Ishikawa (cell line): ENCODE data around the gene ERBB3.

ENCODE experiments used
- CEBPB ChIP-seq: IDR thresholded peaks from 2 replicates; pipeline ENCODE4 v1.6.1; 2012
- CREB1 ChIP-seq: IDR thresholded peaks from 2 replicates; pipeline ENCODE4 v1.6.1; 2012; ENCODE audit warnings: low read depth
- EGR1 ChIP-seq: IDR thresholded peaks from 2 replicates; pipeline ENCODE4 v1.6.1; 2012
- EP300 ChIP-seq: IDR thresholded peaks from 2 replicates; pipeline ENCODE4 v1.6.1; 2012; ENCODE audit warnings: borderline replicate concordance
- FOXM1 ChIP-seq: IDR thresholded peaks from 2 replicates; pipeline ENCODE4 v1.6.1; 2012; ENCODE audit warnings: low read depth, borderline replicate concordance
- MAX ChIP-seq: IDR thresholded peaks from 2 replicates; pipeline ENCODE4 v1.6.1; 2012
- NFIC ChIP-seq: IDR thresholded peaks from 2 replicates; pipeline ENCODE4 v1.6.1; 2012
- RAD21 ChIP-seq: IDR thresholded peaks from 2 replicates; pipeline ENCODE4 v1.6.1; 2012; ENCODE audit warnings: low read depth
- REST ChIP-seq: IDR thresholded peaks from 2 replicates; pipeline ENCODE4 v1.6.1; 2012; ENCODE audit warnings: low read depth, mild to moderate bottlenecking
- TAF1 ChIP-seq: IDR thresholded peaks from 2 replicates; pipeline ENCODE4 v1.6.1; 2012; ENCODE audit warnings: low read depth, mild to moderate bottlenecking
- TCF12 ChIP-seq: IDR thresholded peaks from 2 replicates; pipeline ENCODE4 v1.6.1; 2012; ENCODE audit warnings: low read depth
- TEAD4 ChIP-seq: IDR thresholded peaks from 2 replicates; pipeline ENCODE4 v1.6.1; 2012
- USF1 ChIP-seq: IDR thresholded peaks from 2 replicates; pipeline ENCODE4 v1.6.1; 2012
- YY1 ChIP-seq: IDR thresholded peaks from 2 replicates; pipeline ENCODE4 v1.6.1; 2012; ENCODE audit warnings: low read depth
- ZBTB7A ChIP-seq: IDR thresholded peaks from 2 replicates; pipeline ENCODE4 v1.6.1; 2012; ENCODE audit warnings: low read depth

ERBB3 gene

GRCh38 chr12:56116267-56117081, 36.5 kb downstream of the ERBB3 start, which contains the start of gene RPL41:
TSS of gene RPL41 (plus strand) at chr12:56116633.
- TF ChIP-seq RAD21 (no peak), TCF12 (peak; percentile 60; the same call in 1 of the 2 replicates), CREB1 (peak; percentile 92), CEBPB (no peak; the same call in 1 of the 2 replicates), REST (no peak), FOXM1 (no peak; the same call in 1 of the 2 replicates), NFIC (peak; percentile 33; the same call in 1 of the 2 replicates), TEAD4 (peak; percentile 33; the same call in 1 of the 2 replicates), EGR1 (peak; percentile 9; the same call in 1 of the 2 replicates), MAX (peak; percentile 92), YY1 (peak; percentile 89), TAF1 (peak; percentile 99), EP300 (peak; percentile 11; the same call in 1 of the 2 replicates), USF1 (no peak), ZBTB7A (no peak)

- TF ChIP-seq ZBTB7A = no peak
- TF ChIP-seq CREB1 = peak; percentile 77
- peak; percentile 85 for TF ChIP-seq TCF12
- peak; percentile 70 for TF ChIP-seq EGR1
- TF ChIP-seq TAF1 = peak; percentile 86
- no peak for TF ChIP-seq REST
- peak; percentile 80 for TF ChIP-seq YY1
- TF ChIP-seq EP300 = peak; percentile 67; the same call in 1 of the 2 replicates
- no peak; the same call in 1 of the 2 replicates for TF ChIP-seq RAD21
- peak; percentile 97 for TF ChIP-seq MAX
- no peak for TF ChIP-seq FOXM1
- TF ChIP-seq TEAD4 = peak; percentile 91
- TF ChIP-seq NFIC = peak; percentile 70; the same call in 1 of the 2 replicates
- TF ChIP-seq CEBPB = peak; percentile 37; the same call in 1 of the 2 replicates
- peak; percentile 61; the same call in 1 of the 2 replicates for TF ChIP-seq USF1
Measured at GRCh38 chr12:56117778-56118687, 38.1 kb downstream of the ERBB3 start, which contains the start of gene ZC3H10. TSS of gene ZC3H10 (plus strand) at chr12:56118266. CDS start at chr12:56120563, 2,297 bp downstream.

GRCh38 chr12:56118688-56119357, 38.9 kb downstream of the ERBB3 start:
- TF ChIP-seq ZBTB7A = no peak; the same call in 1 of the 2 replicates
- no peak for TF ChIP-seq CEBPB
- no peak for TF ChIP-seq USF1
- no peak for TF ChIP-seq NFIC
- TF ChIP-seq FOXM1 = no peak
- TF ChIP-seq MAX = no peak
- TF ChIP-seq YY1 = no peak
- no peak for TF ChIP-seq TCF12
- no peak for TF ChIP-seq REST
- TF ChIP-seq RAD21 = no peak
- TF ChIP-seq CREB1 = no peak
- TF ChIP-seq TEAD4 = no peak
- no peak for TF ChIP-seq TAF1
